Naive thymus-derived CD8-positive, alpha-beta T cell (primary cell): ENCODE data around the gene OS9. TPM values are rescaled to one million over a fixed set of nuclear protein-coding genes. Genes with fewer than 3 reads are reported as not detected.

Experiments
- ATAC-seq, 2 donors: fragments of 150-1000 bp; cut with Tn5 transposase in 1 of 2; sonication (Bioruptor Pico), chemical (Tn5 transposase) in 1 of 2; 1 replicate in 1 of 2; 2 replicates in 1 of 2; pipeline ENCODE4 v1.10.0; 2021; ENCODE audit warnings: mild to moderate bottlenecking in 2 of 2, moderate library complexity in 2 of 2
- POLR2A ChIA-PET: fragments of 350-600 bp; sonication (Branson Sonifier 250); formaldehyde crosslinking; loops from one replicate; lab custom pipeline; 2021; ENCODE audit warnings: antibody characterized with exemption; lab: Charles Lee
- DNase-seq, 10 donors: peaks; one replicate each; pipeline versions ENCODE4 v3.0.0 to v3.0.0-alpha.2; 2020 to 2022
- H3K27ac Mint-ChIP-seq, 10 donors: one replicate each; pipeline ENCODE4 v1.8.0; 2020 to 2022; ENCODE audit warnings: mild to moderate bottlenecking in 10 of 10, mixed read lengths in 10 of 10, moderate library complexity in 4 of 10, inconsistent platforms in 1 of 10
- H3K27me3 Mint-ChIP-seq, 5 donors: one replicate each; pipeline ENCODE4 v1.8.0; 2021 to 2022; ENCODE audit warnings: mixed read lengths in 5 of 5
- H3K36me3 Mint-ChIP-seq, 3 donors: one replicate each; pipeline ENCODE4 v1.8.0; 2020 to 2022; ENCODE audit warnings: mixed read lengths in 3 of 3, mild to moderate bottlenecking in 2 of 3, inconsistent platforms in 1 of 3
- H3K4me1 Mint-ChIP-seq, 4 donors: one replicate each; pipeline ENCODE4 v1.8.0; 2021 to 2022; ENCODE audit warnings: mixed read lengths in 4 of 4
- H3K4me3 Mint-ChIP-seq, 10 donors: one replicate each; pipeline ENCODE4 v1.8.0; 2020 to 2022; ENCODE audit warnings: mild to moderate bottlenecking in 10 of 10, mixed read lengths in 10 of 10, moderate library complexity in 6 of 10, inconsistent platforms in 1 of 10
- H3K9me3 Mint-ChIP-seq, 9 donors: one replicate each; pipeline ENCODE4 v1.8.0; 2020 to 2022; ENCODE audit warnings: mixed read lengths in 9 of 9, mild to moderate bottlenecking in 3 of 9, inconsistent platforms in 1 of 9, moderate library complexity in 1 of 9
- polyA plus RNA-seq, 3 donors: library from polyadenylated mRNA; unstranded; fragments of 300-500 nt; fragmentation: Illumina TruSeq; gene quantifications; one replicate each; pipeline ENCODE4 v1.2.3, GENCODE V29; 2021
- total RNA-seq, 8 experiments: library from RNA in 2 of 8; stranded (reverse) in 2 of 8; gene quantifications; one replicate each; pipeline ENCODE4 v1.2.3 and lab custom pipeline; 2021 to 2026

The OS9 gene
- total and polyA plus RNA-seq, 5 experiments from 2014 or later, result 53.6 to 166 (median 56.3) TPM

- Mint-ChIP-seq H3K36me3 (peaks cover 0 to 59% (median 10%) of the 10 kb centered on the region in 3 donors), H3K4me3 (peak overlapping the region in 3 of 10 donors; percentile 33 to 48 (median 45)), H3K4me1 (peaks cover 16 to 41% (median 33%) of the 10 kb centered on the region in 4 donors), H3K9me3 (no peaks in the 10 kb centered on the region), H3K27me3 (no peaks in the 10 kb centered on the region), H3K27ac (peak overlapping the region in 4 of 10 donors; percentile 43 to 74 (median 56))
- ATAC-seq (peak in 1 of 2 donors; percentile 24), DNase-seq (peak in 3 of 10 donors; percentile 20 to 23 (median 21))
- POLR2A ChIA-PET, result interaction anchor here (0.5 to 1.3 kb wide), 3 partner anchors 19 to 206 kb away, joined by 3 to 4 read pairs (median 3); partner anchors contain the start of genes OS9 and TSPAN31
Observed at GRCh38 chr12:57726151-57726883, 32.4 kb downstream of the OS9 start.

DNA sequence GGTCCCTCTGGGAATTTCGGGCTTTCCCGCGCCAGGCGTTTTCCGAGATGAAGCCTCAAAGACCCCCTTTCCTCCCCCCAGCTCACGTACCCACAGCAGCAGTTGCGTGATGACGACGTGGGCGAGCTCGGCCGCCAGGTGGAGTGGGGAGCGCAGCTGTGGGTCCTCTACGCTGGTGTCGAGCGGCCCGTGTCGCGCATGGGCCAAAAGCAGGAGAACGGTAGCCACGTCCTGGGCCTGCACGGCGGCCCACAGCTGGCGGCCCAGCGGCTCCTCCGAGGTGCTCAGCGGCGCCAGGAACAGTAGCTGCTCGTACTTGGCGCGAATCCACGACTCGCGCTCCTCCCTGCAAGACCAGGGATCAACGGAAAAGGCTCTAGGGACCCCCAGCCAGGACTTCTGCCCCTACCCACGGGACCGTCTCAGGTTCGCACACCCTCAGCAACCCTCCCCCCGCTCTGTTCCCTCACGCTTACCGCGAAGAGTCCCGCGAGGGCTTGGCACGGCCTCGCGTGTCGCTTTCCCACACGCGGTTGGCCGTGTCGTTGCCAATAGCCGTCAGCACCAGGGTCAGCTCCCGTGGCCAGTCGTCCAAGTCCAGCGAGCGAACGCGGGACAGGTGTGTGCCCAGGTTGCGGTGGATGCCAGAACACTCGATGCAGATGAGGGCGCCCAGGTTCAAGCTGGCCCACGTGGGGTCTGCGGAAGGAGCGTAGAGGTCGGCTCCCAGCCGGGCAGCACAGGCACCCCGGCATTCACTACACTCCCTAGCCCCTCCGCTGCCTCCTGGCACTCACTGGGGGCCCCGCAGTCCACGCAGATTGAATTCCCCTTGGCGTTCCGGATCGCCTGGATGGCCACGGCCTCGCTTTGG lies 33.2 kb downstream of the OS9 start:
- Mint-ChIP-seq H3K36me3 (peaks cover 0 to 62% (median 10%) of the 10 kb centered on the region in 3 donors), H3K9me3 (no peaks in the 10 kb centered on the region), H3K4me1 (peaks cover 11 to 35% (median 28%) of the 10 kb centered on the region in 4 donors), H3K4me3 (no peak overlapping the region), H3K27me3 (no peaks in the 10 kb centered on the region), H3K27ac (peak overlapping the region in 3 of 10 donors; percentile 16 to 74 (median 22))
- ATAC-seq (no peak), DNase-seq (no peak)
- POLR2A ChIA-PET, result interaction anchor here (0.5 to 1.3 kb wide), 3 partner anchors 13 to 206 kb away, joined by 3 to 4 read pairs (median 3); partner anchors contain the start of gene OS9

- peaks cover 0 to 69% (median 10%) of the 10 kb centered on the region in 3 donors for H3K36me3 Mint-ChIP-seq
- no peaks in the 10 kb centered on the region for H3K9me3 Mint-ChIP-seq
- POLR2A ChIA-PET, result interaction anchor here (0.8 kb wide), 1 partner anchor 13 kb away, joined by 3 read pairs; no protein-coding TSS in a partner anchor
- H3K4me3 Mint-ChIP-seq, result no peak overlapping the region
- DNase-seq (peak in 1 of 10 donors; percentile 10), ATAC-seq (no peak)
- H3K4me1 Mint-ChIP-seq, result peaks cover 8 to 40% (median 27%) of the 10 kb centered on the region in 4 donors
- peak overlapping the region in 6 of 10 donors; percentile 16 to 87 (median 66) for H3K27ac Mint-ChIP-seq
- H3K27me3 Mint-ChIP-seq, result no peaks in the 10 kb centered on the region
Observed at GRCh38 chr12:57727758-57728395, 33.9 kb downstream of the OS9 start.

DNA sequence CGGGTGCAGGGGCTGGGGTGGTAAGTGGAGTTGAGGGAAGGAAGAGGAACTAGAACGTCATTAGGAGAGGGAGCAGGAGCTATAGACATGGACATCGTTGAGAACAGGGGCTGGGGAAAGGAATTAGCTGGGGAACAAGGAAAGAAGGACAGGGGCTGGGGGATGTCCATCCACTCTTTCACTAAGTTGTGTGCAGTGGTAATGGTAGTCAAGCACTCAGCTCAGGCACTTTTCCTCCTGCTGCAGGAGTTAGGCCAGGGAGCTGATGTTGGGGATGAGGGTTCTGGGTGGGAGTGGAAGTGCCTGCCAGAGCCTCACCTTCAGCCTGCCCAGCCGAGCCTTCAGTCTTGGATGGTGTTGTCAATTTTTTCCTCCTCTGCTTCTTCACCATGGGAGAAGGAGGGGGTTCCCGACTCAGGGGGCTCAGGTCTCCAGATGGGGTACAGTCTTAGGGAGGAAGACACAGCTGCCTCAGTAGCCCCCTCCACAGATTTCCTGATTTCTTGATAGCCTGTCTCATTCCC lies 35.5 kb downstream of the OS9 start:
- Mint-ChIP-seq H3K27me3 (no peaks in the 10 kb centered on the region), H3K9me3 (no peaks in the 10 kb centered on the region), H3K27ac (peak overlapping the region in 5 of 10 donors; percentile 16 to 80 (median 56)), H3K36me3 (peaks cover 0 to 84% (median 10%) of the 10 kb centered on the region in 3 donors), H3K4me1 (peaks cover 8 to 27% (median 17%) of the 10 kb centered on the region in 4 donors), H3K4me3 (no peak overlapping the region)
- DNase-seq (no peak), ATAC-seq (no peak)
- POLR2A ChIA-PET, result interaction anchor here (0.5 kb wide), 1 partner anchor 30 kb away, joined by 5 read pairs; no protein-coding TSS in a partner anchor

DNA sequence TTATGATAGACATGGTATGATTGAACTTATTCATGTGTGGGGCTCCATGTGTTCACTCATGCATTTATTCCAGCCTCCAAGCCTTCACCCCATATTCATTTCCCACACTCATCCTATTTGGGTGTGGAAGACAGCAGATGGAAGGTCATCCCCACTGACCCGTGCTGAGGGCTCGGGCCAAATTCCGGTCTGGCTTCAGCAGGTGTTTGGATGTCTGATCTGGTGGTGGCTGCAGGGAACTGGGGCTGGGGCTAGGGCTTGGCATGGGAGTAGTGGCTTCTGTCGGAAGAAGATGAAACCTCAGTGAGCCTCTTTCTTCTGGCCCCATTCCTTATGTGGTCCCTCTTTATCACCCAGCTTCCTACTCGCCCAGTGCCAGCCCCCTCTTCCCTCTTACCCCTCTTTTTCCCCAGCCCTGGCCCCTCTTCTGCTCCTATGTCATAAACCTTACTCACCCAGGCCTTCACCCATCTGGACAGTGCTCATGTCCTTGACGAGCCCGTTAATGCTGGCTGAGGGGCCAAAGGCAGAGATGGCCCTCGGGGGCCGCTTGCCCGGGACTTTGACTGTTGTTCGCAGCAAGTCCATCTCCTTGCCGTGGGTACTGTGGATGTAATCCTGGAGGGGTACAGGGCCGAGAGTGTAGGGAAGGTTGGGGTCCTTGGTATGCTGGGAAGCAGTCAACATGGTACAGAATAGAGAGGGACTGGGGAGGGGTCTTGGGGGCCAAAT lies 36.6 kb downstream of the OS9 start:
- ATAC-seq (no peak), DNase-seq (no peak)
- POLR2A ChIA-PET, result no interaction called here
- Mint-ChIP-seq H3K9me3 (no peaks in the 10 kb centered on the region), H3K27ac (peak overlapping the region in 4 of 10 donors; percentile 27 to 40 (median 31)), H3K36me3 (peaks cover 0 to 92% (median 13%) of the 10 kb centered on the region in 3 donors), H3K27me3 (no peaks in the 10 kb centered on the region), H3K4me3 (no peak overlapping the region), H3K4me1 (peaks cover 4 to 29% (median 17%) of the 10 kb centered on the region in 4 donors)

DNA sequence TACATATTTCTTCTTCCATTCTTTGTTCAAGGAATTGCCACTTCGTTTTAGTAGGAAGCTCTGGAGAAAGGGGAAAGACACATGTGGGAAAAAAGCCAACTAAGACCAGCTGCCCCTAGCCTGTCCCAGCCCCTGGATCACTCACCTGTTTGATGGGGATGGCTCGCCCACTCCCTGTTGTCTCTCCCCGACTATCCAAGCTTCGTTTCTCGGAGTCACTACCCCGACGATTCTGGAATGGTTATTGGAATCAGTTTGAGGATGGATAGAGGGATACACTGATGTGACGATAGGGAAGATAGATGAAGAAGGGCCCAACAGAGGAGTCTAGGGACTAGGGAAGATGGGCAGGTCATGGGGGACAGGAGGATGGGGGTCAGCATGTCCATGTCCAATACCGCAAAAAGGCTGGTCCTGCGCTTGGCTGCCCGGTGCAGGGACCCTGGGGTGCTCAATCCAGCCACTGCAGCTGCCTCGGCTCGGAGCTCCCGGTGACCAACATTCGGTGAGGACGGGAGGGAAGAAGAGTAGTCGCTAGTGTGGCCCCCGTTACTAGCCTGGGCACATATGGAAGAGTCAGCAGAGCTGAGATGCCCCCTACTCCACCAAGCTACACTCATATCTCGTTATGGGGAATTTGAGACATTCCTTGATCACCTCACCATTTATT lies 37.6 kb downstream of the OS9 start:
- POLR2A ChIA-PET, result interaction anchor here (1.2 kb wide), 1 partner anchor 9 kb away, joined by 4 read pairs; no protein-coding TSS in a partner anchor
- no peaks in the 10 kb centered on the region for H3K27me3 Mint-ChIP-seq
- H3K4me1 Mint-ChIP-seq, result peaks cover 7 to 26% (median 18%) of the 10 kb centered on the region in 4 donors
- H3K4me3 Mint-ChIP-seq, result no peak overlapping the region
- no peaks in the 10 kb centered on the region for H3K9me3 Mint-ChIP-seq
- DNase-seq (no peak), ATAC-seq (no peak)
- H3K36me3 Mint-ChIP-seq, result peaks cover 0 to 92% (median 11%) of the 10 kb centered on the region in 3 donors
- peak overlapping the region in 5 of 10 donors; percentile 11 to 65 (median 28) for H3K27ac Mint-ChIP-seq

GRCh38 chr12:57732270-57732669 lies 38.3 kb downstream of the OS9 start:
- POLR2A ChIA-PET, result interaction anchor here (1.2 kb wide), 1 partner anchor 9 kb away, joined by 4 read pairs; no protein-coding TSS in a partner anchor

DNA sequence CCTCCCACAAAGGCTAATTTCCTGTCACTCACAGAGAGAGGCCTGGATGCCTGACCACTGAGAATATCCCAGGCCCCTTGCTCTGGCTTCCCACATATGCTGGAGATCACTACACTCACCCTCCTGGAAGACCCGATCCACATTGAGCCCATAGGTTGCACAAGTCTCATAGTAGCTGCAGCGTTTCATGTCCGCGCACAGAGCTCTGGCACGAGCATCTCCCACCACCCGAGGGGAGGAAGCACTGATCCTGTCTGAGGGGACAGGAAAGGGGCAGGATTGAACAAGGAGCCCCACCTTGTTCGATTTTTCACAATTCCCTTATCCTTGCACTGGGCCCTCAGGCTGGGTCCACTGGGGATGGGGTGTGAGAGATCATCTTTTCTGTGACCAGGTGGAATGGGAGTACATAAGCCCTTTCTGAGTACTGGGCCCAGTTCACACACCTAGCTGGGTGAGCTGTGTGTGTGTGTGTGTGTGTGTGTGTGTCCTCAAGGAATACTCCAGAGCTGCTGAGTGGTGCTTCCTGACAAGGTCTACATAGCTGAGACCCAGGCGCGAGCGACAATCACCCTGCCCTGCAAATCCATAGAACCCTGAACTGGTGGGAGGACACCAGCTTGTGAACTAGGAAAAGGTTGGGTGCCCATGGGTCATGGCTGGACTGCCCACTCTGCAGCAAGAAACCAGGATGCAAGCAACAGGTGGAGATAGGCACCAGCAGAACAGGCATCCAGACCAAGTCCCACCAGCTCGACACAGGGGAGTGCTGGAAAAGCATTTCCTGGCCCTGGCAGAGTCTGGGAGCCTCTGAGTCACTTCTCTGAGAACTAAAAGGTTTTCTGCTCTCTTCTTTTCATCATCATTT lies 39.0 kb downstream of the OS9 start:
- Mint-ChIP-seq H3K4me1 (peaks cover 11 to 32% (median 22%) of the 10 kb centered on the region in 4 donors), H3K4me3 (no peak overlapping the region), H3K27me3 (no peaks in the 10 kb centered on the region), H3K9me3 (no peaks in the 10 kb centered on the region), H3K36me3 (peaks cover 0 to 88% (median 8%) of the 10 kb centered on the region in 3 donors), H3K27ac (peak overlapping the region in 7 of 10 donors; percentile 46 to 75 (median 66))
- POLR2A ChIA-PET, result interaction anchor here (1.0 to 1.2 kb wide), 3 partner anchors 8 to 19 kb away, joined by 3 to 4 read pairs (median 4); partner anchors contain the start of gene CDK4
- DNase-seq, result no peak
- no peak for ATAC-seq

More at GRCh38 chr12:57732270-57732669, 38.3 kb downstream of the OS9 start:
- Mint-ChIP-seq H3K4me1 (peaks cover 11 to 32% (median 22%) of the 10 kb centered on the region in 4 donors), H3K36me3 (peaks cover 0 to 93% (median 11%) of the 10 kb centered on the region in 3 donors), H3K27me3 (no peaks in the 10 kb centered on the region), H3K27ac (peak overlapping the region in 6 of 10 donors; percentile 29 to 78 (median 62)), H3K9me3 (no peaks in the 10 kb centered on the region), H3K4me3 (no peak overlapping the region)
- no peak for ATAC-seq
- DNase-seq, result no peak

- DNase-seq, result no peak
- Mint-ChIP-seq H3K27ac (peak overlapping the region in 3 of 10 donors; percentile 27 to 80 (median 79)), H3K36me3 (peaks cover 0 to 80% (median 7%) of the 10 kb centered on the region in 3 donors), H3K9me3 (no peaks in the 10 kb centered on the region), H3K4me1 (peaks cover 12 to 33% (median 19%) of the 10 kb centered on the region in 4 donors), H3K27me3 (no peaks in the 10 kb centered on the region), H3K4me3 (no peak overlapping the region)
- POLR2A ChIA-PET, result interaction anchor here (1.1 kb wide), 1 partner anchor 18 kb away, joined by 4 read pairs; the partner anchor contains the start of gene CDK4
- no peak for ATAC-seq
Observed at GRCh38 chr12:57733928-57734327, 40.0 kb downstream of the OS9 start.

GRCh38 chr12:57734591-57734990 lies 40.7 kb downstream of the OS9 start:
- Mint-ChIP-seq H3K4me1 (peaks cover 19 to 40% (median 25%) of the 10 kb centered on the region in 4 donors), H3K9me3 (no peaks in the 10 kb centered on the region), H3K4me3 (peak overlapping the region in 1 of 10 donors; percentile 56), H3K27ac (peak overlapping the region in 9 of 10 donors; percentile 5 to 87 (median 69)), H3K27me3 (no peaks in the 10 kb centered on the region), H3K36me3 (peaks cover 0 to 82% (median 10%) of the 10 kb centered on the region in 3 donors)
- no peak for ATAC-seq
- POLR2A ChIA-PET, result interaction anchor here (1.4 kb wide), 1 partner anchor 41 kb away, joined by 3 read pairs; the partner anchor contains the start of gene OS9
- no peak for DNase-seq
